Skin of body (tissue), 2 donors: ENCODE data around the gene CRYBA2. TPM values are rescaled to one million over a fixed set of nuclear protein-coding genes. Genes with fewer than 3 reads are reported as not detected.

Source experiments
- DNase-seq: peaks from one replicate; lab custom pipeline; 2025; lab: John Stamatoyannopoulos, UW
- total RNA-seq: library from RNA; depleted of rRNA; stranded (reverse); fragments of >200 nt; gene quantifications from one replicate; pipeline ENCODE4 v1.2.3, GENCODE V29; 2014

CRYBA2 gene
- total RNA-seq, 1 donor from 2014 or later = not detected

DNA sequence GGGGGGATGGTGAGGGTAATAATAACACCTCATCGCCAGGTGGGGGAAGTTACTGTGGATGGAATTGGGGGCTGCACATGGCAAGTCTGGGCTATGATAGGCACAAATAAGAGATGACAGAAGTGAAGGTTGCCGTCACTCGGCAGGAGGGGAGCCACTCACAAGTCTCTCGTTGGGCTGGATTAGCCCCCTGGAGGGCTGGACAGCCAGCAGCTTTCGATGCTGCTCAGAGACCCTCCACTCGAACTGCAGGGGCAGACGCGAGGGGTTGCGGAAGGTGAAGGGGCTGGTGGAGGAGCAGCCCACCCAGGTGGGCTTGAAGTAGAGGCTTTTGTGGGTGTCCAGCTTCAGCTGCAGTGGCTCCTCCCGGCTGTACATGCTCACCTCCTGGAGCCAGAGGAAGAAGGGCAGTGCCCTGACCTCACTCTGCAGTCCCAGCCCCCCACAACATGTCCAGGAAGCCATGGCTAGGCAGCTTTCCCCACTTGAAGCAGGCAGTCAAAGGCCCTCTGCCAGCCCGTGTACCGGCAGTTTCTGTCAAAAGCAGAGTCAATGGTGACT lies 29.9 kb upstream of the CRYBA2 start:
- DNase-seq = no peak

DNA sequence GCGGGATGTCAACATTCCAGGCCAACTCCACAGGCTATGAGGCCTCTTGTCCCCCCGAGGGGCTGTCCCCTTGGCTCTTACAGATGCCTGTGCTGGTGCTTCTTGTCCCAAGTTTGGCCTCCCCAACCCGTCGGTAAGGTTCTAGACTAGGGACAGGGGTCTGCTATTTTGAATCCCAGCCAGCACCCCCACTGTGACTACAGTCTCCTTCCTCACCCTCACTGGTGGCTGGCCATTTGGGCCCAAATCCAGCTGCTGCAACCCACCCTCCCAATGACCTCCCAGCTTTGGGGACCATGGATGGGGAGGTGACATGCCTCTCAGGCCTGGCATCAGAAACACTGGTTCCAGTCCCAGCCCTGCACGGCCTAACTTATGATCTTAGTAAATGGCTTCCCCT lies 29.4 kb upstream of the CRYBA2 start:
- DNase-seq = no peak

DNA sequence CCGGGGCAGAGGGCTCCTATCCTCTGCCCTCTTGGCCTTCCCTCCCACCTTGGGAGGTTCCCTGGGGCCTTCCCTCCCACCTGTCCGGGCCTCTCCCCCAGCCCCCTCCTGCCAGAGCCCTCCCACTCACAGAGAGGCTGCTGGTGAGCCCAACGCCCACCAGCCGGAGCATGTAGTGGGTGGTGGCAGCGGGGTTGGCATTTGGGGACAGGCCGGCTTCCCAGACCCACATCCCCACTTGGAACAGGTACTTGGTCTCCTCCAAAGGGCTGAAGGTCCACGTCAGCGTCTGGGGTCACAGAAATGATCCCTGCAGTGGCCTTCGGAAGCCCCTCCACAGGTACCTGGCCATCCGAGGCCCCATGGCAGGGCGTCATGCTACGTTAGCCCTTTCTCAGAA lies 28.8 kb upstream of the CRYBA2 start:
- DNase-seq = no peak

DNA sequence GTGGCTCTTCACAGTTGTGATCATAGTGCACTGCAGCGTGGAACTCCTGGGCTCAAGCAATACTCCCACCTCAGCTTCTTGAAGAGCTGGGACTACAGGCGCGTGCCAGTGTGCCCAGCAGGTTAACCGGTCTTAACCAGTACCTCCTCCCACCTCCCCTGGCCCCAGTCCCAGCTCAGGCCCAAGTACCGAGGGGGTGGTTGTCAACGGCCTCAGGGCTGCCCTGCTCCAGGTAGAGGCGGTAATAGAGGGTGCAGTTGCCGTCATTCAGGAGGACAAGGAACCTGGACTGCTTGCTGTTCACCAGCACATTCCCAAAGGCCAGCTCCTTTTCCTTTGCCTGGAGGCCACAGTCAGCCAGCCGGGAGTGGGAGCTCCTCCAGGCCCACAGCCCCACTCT lies 28.4 kb upstream of the CRYBA2 start:
- DNase-seq = no peak

DNA sequence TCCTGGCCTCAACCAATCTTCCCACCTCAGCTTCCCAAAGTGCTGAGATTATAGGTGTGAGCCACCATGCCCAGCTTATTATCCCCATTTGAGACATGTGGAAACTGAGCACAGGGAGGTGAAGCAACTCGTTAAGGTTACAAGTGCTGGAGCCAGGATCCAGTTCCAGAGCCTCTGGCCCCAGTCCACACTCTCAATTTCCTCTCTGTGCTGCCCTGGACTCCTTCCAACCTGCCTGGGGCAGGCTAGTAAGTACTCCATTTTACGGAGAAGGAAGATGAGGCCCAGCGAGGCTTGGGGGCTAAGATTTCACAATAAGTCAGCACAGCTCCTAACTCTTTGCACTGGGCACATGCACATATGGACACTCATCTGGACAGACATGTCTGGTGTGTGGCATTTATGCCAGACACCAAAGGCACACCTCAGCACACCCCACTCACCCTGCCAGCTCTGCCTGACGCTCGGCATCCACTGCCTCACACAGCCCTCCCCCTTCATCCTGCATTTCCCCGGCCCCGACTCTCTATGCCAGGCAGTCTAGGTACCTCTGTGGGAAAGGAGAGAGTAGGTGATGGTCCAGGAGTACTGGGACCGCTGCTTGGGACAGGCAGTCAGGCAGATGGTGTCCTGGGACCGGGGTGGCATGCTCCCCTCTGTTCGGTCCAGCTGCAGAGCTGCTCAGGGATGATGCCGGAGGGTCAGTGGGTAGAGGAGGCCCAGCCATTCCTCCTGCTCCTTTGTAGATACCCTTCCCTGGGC lies 27.6 kb upstream of the CRYBA2 start:
- no peak for DNase-seq

DNA sequence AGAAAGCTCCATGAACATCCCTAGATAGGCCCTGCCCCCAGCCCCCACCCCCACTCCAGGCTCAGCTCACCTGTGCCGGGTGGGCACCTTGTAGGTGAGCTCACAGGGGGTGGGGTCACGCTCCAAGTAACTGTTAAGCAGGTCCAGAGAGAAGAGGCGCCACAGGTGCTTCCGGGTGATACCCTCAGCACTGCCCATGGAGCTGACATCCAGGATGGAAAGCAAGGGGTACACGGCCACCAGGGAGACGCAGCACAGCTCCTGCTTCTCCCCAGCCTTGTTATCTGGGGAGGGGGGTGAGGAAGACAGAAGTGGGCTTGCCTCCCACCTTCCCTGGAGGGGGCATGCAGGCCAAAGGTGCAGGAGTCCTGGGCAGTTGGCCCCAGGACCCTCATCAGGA lies 26.2 kb upstream of the CRYBA2 start:
- DNase-seq = no peak

DNA sequence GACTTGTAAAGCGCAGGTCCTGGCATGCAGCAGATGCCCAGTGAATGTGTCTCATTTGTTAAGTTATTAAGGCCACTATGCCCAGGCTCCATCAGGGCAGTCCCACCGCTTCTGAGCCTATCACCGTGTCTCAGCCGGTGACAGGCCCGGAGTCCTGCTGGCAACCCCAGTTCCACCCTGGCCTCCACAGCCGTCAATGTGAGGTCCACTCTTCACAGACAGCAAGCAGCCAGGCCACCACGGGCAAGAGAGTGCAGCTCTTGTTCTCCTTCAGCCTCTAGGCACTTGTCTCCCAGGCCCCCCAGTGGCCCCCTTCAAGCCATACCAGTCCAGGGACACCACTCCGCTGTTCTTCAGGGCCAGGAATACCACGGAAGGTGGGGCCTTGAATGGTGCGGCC lies 25.5 kb upstream of the CRYBA2 start:
- no peak for DNase-seq

DNA sequence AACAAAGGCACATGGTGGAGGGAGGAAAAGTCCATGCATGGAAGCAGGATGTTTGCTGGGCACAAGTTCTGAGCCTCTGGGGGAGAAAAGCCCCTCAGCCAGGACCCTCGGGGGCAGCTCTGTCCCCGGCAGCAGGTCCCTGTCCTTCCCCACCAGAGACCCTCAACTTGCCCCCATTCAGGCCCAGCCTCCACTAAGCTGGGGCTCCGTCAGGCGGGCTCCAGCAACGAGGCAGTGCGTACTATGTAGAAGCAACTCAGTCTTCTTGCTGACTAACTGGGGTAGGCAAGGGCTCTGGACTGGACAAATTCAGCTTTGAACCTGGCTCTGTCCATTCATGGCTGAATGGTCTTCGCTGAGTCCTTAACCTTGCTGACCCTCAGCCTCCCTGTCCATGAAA lies 25.1 kb upstream of the CRYBA2 start:
- no peak for DNase-seq

DNA sequence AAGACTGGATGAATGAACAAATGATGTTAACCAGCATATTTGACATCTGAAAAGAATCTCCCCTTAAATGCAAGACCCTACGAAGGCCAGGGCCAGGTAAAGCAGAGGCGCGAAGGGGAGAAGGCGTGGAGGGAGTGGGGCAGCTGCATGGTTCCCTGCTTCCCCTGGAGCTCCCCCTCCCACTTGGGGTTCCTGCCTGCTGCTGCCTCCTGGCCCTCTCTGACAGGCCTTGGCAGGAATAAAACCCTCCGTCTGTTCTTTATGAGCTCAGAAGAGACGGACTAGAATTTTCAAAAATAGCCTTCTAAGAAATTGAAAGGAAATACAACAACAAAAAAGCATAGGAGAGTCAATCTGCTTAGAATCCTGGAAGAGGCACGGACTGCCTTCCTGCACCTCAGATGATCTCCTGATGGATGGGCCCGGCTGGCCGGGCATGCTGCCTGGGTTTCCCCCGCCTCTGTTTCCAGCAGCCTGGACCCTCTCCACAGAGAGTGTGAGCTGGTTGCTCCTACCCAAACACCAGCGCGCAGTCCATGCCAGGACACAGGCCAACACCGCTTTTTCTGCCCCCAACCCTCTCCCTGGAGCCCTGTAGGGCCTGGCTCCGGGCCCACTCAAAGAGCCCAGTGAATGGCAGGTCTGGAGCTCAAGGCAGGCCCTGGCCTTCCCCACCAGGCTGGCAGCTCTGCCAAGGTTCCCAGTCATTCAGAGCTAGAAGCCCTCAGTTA lies 24.1 kb upstream of the CRYBA2 start:
- DNase-seq = no peak

DNA sequence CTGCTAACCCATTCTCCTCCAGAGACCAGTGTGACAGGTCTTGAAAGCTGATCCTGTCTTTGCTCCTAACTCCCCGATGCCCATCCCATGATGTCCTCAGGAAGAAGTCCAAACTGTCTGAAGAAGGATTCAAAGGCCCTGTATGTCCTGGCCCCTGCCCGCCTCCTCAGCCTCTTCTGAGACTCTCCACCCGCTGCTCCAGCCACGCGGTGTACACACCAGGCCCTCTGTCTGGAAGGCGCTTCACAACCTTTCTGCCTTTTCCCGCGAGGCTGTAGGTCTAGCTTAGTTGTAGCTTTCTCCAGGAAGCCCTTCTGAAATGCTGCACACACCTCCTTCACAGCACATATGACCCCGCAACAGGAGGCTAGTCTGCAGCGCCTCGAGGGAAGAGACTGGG lies 23.5 kb upstream of the CRYBA2 start:
- no peak for DNase-seq

DNA sequence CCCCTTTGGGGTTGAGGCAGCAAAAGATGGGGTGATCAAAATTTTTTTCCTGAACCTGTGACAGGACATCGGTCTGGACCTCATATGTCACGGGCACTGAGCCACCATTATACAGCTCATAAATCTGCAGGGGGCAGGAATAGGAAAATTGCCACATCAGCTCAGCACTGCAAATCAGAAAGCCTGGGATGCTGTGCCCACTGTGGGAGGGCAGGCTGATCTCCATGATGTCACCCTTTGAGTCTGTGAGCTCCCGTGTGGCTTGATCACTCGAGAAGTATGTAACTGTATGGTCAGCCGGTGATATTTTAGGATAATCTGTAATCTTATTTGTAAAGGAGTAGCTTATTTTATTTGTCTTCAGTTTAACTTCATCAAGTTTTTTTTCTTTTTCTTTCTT lies 17.7 kb upstream of the CRYBA2 start:
- no peak for DNase-seq

DNA sequence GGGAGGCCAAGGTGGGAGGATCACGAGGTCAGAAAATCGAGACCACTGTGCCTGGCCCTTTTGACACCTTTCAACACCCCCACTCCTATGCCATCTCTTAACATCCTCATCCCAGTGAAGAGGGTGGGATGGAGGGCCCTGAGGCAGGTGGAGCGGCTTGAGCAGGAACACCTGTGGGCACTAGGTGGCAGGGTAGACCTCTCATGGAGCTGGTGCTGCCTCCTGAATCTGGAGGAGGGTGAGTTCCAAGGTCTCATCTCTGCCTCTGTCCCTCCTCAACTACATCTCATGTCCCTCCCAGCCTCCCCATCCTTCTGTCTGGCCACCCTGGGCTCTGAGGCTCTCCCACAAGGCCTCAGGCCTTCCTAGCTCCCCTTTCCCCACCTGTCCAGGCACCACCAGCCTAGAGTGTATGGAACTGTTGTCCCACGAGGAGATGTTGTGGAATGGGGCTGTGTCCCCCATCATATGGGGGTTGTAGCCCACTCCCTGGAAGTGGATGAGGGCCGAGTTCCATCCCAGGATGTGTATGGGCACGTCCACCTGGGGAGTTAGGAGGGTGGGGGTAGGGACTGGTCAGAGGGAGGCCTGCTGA lies 17.0 kb upstream of the CRYBA2 start:
- no peak for DNase-seq

DNA sequence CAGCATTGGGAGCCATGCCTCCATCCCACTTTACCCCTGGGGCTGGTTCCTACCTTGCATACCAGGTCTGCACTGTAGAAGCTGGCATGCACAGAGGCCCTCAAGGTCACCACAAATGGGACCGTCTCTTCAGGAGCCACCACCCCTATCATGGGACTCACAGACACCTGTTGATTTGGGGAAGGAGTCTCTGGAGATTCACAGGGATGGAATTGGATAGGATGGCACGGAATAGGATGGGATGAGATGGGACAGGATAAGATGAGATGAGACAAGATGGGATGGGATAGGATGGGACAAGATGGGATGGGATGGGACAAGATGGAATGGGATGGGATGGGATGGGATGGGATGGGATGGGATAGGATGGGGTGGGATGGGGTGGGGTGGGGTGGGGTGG lies 16.1 kb upstream of the CRYBA2 start:
- no peak for DNase-seq

DNA sequence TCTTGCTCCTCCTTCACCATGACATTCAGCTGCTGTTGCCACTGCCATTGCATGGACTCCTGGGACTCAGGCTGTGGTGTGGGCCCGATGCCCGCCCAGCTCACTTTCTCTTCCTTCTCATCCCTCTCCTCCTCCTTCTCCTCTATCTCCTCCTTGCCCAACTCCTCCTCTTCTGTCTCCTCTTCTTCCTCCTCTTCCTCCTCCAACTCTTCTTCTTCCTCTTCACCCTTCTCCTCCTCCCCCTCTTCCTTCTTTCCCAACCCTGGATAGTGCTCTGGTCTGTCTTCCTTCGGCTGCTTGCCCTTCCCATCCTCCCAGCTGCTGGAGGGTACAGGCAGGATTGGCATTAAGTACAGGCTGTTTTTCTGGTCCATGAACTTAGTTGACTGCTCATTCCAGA lies 10.8 kb upstream of the CRYBA2 start:
- DNase-seq = no peak

DNA sequence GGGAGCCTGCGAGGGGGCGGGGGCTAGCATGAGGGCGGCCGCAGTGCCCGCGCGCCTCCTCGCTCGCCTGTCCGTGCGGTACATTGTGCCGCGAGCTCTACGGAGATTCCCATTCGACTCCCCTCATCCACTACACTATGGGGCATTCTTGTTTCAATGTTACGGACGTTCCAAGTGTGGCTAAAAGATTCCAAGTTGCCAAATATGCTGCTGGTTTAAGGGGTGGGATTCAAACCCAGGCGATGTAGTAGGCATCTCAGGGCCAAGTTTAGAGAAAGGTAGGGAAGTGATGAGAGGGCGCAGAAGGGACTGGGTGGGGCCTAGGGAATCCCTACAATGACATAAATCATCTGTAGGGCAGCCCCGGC lies 10.0 kb upstream of the CRYBA2 start:
- DNase-seq = no peak

DNA sequence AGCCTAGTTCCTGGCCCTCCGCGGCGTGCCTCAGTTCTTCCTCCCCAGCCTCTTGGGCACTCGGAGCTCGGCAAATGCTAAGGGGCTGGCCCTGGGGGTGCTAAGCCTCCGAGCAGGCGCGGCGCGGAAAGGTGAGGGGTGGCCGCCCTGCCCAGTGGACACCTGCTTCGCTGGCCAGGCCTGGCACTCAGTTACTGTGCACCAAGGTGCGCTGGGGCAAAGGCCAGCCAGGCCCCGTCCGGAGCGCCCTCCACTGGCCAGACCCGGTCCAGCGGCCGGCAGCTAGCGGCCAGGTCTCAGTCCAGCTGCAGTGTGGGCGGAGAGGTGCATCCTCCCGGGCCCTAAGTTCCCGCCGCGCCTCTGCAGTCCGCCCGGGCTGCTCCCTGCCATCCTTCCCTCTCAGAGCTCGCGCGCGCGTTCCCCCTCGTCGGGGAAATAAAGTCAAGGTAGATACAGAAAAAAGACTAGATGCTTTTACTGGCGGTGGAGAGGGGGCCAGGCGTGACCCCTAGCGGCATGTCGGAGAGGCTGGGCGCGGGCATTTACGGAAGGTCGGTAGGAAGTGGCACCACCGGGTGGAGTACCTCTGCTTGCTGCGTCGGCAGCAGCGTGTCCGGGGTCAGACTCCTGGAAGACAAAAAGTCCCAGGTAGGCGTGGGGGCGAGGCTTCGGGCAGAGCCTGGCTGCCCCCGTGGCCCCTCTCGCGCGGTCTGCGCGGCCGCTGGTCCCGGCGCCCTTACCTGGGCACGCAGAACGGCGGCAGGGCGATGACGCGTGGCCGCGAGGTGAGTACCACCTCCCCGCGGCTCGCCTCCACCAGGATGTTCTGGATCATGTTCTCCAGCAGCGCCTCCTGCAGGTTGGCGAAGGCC lies 9.4 kb upstream of the CRYBA2 start:
- DNase-seq = no peak

DNA sequence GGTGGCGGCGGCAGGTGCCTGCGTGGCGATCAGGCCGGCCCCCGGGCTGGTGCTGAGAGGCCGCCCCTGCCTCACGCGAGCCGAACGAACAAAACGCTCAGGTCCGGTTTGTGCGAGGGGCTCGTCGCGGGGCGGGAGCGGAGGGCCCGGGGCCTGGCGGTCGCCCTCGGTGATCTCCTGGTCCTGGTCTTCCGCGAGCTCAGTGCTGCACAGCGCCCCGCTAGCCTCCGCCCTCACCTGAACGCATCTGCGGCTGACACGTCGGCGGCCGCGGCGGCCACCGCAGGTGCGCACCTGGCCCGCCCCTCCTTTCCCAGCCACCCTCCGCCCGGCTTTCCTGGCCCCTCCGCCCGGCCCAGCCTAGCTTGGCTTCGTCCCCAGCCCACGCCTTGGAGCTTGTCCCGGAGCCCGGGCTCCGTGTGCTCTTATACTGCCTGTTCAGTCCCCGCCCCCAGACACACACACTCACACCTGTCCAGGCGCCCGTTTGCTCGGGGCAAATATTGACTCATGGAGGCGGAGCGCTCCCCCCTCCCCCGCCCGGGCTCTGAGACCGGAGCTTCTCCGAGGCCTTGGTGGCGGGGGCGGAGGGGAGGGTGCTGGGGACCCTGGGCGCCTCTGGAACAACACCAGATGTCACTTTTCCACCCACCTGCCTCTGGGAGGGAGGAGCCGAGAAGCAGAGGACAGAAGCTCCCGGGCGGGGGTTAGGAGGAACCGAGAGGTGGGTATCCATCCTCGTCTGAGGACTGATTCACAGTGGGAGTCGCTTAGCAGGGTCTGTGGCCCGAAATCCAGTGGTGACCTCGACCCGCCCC lies 8.6 kb upstream of the CRYBA2 start:
- no peak for DNase-seq

DNA sequence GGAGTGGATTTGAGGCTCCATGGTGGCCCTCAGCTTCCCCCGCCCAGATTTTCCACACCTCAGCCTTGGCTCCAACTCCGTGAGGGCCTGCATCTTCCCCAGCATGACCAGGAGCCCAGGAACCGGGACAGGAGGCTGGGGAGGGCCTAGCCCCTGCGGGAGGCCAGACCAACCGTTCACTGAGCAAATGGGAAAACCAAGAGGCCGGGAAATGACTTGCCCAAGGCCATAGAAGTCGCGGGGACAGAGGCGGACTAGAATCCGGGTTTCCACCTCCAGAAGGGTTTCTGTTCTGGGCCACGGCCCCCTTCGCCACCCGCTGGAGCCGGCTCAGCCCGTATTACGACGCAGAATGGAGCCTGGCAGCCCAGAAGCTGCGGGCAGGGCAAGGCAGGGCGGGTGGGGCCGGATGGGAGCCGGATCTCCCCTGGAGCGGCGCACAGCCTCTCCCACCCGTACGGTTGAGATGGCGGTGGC lies 7.9 kb upstream of the CRYBA2 start:
- no peak for DNase-seq

DNA sequence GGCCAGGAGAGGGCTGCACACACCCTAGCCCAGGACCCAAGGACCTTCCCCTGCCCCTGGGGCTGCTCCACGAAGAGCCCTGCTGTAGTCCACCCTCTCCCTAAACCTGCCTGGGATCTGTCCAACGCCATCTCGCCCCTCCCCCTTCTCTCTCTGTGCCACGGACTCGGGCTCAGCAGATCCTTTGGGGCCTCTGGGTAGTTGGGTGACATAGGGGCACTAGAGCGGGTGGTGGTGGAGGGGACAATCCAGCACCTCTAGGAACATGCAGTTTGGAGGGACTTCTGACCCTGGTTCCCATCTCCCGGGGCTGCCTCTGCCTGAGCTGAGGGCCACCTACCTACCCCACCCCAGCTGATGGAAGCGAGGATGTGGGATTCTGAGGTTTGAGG lies 7.3 kb upstream of the CRYBA2 start:
- DNase-seq = no peak

DNA sequence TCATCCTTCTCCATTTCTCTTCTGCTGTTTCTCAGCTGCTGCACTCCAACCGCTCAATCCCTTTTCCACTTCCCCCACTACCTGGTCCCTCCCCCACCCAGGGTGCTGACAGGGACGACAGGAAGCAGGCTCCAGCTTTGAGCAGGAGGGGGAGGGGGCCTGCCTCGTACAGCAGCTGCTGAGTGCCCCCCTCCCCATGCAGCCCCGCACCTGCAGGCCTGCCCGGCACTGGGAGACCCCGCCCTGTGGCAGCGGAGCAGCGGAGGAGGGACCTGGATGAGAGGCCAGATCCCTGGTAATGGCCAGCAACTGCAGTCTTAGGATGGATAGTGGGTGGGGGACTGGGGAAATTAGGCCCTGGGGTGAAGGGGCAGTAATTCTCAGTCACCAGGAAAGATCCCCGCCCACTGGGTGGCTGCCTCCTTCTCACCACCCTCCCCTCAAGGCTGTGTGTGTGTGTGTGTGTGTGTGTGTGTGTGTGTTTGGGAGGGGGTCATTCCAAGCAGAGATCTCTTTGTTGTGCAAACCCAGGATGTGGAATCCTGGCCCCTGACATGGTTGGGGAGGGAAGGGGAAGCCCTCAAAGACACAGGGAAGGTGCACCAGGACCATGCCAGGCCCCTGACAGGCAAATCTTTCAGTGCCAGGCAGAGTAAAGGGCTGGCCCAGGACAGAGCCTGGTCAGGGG lies 6.8 kb upstream of the CRYBA2 start:
- DNase-seq = no peak
